Measurements from ENCODE around the gene DUSP1.

The DUSP1 gene

DNA sequence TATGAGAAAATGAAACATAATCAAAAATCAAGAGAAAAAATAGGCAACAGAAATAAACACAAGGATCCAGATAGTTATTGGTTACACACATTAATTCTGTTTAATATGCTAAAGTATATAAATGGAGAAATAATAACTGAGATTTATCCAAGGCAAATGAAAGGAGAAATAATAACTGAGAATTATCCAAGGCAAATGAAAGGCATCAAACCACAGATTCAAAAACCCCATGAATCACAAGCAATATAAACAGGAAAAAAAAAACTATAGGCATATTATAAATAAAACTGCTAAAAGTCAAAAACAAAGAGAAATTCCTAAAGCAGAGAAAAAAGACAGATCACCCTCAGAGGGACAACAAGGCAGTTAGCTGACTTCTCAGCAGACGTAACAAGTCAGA is 10.9 kb downstream of the DUSP1 start:
- no peak for DNase-seq

DNA sequence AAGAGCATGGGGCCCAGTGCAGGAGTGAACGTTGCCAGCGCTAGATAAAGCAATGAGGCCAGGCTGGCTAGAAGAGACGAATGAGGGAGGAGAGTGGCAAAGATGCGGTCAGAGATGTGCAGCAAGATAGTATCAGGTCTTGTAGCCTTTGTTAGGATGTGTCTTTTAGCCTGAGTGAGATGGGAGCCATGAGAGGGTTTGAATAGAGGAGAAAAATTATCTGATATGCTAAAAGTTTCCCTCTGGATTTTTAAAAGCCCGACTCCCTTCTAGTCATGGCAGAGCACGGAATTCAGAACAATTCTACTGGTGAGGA is 12.2 kb downstream of the DUSP1 start:
- no peak for DNase-seq

DNA sequence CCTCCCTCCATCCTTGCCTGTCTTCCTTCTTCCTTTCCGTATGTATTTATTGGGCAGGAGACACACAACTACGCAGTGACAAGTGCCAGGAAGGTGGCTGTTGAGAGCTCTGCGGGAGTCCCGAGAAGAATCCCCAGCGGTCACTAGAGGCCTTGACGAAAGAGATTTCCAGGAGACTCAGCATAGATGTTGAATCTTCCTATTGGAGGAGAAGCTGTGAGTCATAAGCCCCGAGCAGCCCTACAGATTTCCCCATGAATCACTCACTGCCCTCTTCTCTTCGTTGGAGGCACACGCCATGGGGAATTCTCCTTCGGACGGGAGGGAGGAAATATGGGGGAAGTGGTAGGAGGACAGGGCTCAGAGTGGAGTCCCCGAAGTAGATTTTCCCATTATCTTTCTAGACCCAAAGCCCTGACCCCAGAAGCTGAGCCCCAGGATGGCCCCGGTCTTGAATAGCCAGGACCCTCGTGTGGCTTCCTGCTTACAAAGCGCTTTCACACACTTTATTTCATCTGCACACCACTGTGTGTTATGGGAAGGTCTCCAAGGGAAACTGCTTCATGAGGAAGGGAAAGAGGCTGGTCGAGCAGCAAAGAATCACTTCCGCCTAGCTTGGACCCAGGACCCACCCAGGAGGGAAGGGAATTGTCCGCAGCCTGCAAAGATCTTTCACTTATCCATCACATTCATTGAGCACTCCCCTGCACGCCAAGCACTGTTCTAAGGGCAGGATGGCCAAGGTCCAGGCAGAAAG is 12.7 kb downstream of the DUSP1 start:
- no peak for DNase-seq

DNA sequence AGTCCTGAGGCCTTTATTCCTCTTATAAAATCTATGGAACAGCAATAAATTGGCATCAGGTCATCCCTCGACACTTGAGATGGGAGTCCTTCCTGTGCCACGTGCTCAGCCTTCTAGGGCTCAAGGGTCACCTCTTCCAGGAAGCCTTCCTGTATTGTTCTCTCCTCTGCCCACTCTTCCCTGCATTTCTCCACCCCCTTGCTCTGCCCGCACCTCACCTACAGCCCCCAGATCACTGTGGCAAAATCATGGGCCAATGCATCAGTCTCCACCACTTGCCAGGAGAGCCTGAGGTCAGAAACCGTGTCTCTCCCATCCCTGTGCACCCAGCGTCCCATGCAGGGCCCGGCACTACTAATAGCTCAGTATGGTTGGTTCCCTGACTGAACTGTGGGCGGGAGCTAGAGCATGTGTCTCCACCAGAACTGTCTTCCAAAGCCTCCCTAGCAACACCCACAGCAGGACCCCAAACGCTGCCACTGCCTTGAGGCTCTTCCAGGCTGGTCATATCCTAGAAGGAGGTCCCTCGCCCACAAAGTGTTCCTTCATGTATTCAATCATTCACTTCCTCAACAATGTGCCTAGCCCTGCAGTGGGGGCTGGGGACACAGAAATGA is 13.5 kb downstream of the DUSP1 start:
- DNase-seq = no peak

DNA sequence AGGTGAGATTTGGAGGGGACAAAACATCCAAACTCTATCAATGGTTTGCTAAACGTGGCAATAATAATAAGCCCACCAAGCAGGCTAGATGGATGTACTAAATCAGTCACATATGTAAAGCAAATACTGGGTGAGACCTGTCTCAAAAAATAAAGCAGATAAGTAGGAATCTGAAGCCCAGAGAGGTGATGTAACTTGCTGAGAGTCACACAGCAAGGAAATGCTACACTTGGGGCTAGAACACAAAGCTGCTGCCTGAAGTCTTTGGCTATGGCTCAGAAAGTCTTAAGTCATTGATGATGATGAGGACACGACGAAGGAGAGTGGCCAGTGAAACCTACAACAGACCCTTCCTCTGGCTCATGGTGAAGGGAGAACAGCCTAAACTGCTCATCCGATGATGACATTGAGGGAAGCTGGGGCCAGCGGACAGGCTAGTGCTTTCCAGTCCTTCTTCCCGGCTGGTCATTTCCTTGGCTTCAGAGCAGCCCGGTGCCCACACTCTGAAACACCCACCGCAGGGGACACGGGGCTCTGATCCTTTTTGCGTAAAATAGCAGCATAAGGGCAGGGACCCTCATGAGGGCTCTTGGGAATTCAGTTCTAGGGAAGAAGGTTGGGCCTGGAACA is 14.1 kb downstream of the DUSP1 start:
- DNase-seq = no peak

DNA sequence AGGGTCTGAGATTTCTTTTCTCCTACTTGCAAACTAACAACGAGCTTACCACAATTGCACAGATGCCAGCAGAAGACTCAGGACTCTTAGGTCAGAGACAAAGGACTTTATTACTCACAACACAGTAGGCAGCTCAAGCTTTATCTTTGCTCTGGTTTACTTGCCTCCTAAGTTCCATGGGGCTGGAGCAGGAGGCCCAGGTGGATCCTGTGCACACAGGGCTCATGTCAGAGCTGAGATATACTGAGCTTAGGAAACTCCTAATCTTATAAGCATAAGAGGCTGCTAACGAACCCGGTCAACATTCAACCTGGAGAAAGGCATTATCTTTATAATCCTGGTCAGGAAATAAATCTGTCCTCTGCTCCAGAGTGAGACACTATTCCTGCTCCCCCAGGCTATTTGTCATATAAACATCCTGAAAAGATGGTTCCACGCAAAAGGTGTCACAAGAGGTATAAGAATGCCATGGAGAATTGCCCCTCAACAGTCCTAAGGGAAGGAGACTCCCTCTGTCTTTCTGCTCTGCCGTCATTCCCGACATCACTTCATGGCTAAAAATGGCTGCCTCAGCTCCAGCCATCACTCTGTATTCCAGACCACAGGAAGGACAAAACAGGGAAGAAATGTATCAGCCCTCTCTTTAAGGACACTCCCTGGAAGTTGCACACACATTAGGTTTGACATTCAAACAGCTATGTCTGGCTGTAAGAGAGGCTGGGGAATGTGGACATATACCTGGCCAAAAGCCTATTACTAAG is 16.2 kb downstream of the DUSP1 start:
- no peak for DNase-seq

DNA sequence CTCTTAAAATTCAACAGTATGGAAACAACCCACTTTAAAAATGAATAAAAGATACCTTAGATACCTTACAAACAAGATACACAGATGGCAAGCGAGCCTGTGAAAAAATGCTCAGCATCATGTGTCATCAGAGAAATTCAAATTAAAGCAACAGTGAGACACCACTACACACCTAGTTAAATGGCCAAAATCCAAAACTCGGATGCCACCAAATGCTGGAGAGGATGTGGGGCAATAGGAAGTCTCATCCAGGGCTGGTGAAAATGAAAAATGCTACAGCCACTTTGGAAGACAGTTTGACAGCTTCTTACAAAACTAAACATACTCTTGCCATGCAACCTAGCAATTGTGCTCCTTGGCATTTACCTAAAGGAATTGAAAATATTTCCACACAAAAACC is 17.9 kb downstream of the DUSP1 start:
- DNase-seq = no peak

DNA sequence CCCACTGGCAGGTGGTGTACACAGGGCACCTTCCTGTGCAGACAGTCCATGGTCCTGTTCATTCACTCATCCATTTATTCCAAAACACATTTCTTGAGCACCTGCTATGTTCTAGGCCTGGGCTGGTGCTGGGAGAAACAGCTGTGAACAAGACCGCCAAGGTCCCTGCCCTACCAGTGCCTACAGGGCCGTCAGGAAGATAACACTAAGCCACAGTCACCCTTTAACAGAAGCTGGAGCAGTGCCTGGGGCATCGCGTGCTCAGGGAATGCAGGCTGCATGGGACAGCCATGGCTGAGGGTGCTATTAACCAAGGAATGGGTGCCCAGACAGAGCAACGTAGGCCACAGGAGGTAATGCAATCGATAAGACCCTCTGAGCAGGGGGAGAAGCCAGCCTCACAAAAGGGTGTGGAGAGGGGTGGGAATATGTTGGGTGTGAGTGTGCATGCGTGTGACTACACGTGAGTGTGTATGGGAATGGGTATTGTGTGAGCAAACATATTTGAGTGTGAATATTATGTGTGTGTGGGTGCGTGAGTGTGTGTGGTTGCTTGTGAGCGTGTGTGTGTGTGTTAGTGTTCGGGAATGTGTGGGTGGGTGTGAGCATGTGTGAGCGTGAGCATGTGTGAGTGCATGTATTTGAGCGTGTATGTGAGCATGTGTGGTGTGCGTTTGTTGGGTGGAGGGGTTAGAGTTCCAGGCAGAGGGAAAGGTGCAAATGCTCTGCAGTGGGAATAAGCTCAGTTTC is 19.1 kb downstream of the DUSP1 start:
- no peak for DNase-seq

DNA sequence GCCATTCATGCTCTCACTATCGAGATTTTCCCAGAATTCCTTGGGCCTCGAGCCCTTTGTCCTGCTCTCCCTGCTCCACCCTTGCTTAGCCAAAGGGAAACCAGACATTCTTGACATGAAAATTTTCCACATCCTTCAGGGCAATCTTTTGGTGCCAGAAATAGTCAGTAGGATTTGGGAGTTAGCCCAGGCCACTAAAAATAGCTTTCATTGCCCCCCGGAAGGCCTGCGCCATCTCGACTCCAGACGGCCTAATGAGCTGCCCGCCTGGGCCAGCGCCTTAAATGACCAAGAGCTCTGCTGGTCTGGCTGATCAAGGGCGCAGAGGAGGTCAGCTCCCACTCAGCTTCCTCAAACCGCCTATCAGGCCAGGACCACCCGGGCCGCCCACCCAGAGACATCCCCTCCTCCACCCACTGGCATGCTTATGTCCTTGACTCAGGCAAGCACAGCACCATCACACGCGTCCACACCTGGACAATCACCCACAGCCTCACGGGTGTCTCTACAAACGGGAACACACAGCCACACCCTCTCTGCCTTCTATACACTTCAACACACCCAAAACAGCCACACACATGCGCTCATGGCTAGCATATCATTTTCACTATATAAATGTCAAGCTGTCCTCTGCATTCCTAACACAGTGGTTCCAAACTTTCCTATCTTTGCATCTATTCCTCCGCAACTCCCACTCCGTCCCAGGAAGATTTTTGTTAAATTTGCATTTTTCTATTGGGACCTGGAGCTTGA is 20.9 kb downstream of the DUSP1 start:
- DNase-seq = no peak

DNA sequence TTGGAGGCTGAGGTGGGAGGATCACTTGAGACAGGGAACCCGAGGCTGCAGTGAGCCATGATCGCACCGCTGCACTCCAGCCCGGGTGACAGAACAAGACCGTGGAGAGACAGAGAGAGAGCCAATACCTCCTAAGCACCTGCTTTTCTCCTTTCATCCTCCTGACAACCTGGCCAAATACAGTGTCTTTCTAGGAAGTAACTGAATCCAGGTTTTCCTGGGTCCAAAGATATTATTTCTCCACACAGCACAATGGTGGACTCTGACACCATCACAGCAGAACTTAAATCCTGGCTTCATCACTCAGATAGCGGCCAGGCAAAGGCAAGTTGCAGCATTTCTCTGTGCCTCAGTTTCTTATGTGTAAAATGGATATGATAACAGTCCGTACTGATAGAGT is 21.9 kb downstream of the DUSP1 start:
- no peak for DNase-seq

DNA sequence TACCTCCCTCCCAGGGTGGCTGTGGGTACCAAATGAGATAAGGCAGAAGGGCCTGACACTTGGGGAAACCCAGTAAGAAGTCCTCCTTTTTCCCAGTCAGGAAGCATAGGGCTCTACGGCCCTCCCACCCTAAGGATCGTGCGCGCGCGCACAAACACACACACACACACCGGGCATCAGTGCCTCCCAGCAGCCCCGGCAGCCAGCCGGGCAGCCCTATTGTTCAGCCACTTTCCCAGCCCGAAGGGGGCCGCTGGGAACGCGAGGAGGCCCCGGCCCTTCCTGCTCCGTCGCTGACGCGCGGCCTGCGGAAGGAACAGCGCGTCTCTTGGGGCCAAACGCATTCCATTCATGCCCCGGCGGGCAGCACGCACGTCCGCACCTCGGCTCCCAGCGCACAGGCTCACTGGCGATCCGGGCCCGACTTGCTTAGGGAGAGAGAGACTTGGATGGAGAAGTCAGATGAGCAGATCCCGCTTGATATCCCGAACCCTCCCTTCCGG is 22.6 kb downstream of the DUSP1 start:
- DNase-seq = no peak

DNA sequence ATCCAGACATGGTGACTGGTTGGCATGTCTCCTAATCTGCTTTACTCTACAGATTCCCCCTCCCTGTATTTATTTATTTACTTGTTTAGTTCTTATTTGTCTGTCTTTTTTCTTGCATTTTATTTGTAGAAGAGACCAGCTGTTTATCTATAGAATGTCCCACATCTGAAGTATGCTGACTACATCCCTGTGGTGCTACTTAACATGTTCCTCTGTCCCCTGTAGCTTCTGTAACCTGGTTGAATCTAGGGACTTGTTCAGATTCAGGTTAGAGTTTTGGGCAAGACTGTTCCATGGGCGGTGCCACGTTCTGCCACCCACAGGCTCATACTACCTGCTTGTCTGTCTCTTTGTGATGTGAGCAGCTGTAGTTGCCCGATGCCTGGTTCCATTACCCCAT is 23.5 kb downstream of the DUSP1 start:
- DNase-seq = no peak

DNA sequence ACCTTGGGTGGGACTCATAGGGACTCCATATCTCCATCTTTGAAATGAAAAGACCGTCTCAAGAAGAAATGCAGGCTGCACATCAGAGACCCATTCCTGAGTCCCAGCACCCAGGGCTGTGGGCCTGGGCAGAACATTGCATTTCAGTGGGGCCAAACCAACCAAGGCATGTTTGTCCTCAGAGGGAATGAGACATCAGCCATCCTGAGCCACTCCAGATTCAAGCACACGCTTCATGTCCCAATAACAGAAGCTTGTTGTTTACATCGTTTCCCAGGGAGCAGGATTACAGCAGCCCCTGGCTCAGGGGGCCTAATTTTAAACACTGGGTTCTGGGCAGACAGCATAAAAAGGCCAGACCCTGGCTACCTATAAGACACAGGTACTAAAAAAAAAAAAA is 24.3 kb downstream of the DUSP1 start:
- no peak for DNase-seq

DNA sequence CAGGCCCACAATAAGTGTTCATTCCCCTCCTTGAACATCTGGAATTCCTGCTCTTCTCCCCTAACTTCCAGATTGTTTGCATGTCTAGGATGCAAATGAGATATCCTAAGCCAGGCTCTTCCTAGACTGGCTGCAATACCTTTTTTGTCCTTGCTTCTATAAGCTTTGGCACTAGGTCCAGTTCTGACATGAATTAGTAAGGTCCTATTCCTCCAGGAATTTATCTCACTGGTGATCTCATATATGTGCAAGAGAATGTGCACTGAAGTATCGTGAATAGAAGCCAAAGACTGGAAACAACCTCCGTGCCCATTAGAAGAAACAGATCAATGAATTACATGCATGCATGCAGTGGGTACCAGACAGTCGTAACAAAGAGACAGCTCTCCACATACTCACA is 25.2 kb downstream of the DUSP1 start:
- no peak for DNase-seq

DNA sequence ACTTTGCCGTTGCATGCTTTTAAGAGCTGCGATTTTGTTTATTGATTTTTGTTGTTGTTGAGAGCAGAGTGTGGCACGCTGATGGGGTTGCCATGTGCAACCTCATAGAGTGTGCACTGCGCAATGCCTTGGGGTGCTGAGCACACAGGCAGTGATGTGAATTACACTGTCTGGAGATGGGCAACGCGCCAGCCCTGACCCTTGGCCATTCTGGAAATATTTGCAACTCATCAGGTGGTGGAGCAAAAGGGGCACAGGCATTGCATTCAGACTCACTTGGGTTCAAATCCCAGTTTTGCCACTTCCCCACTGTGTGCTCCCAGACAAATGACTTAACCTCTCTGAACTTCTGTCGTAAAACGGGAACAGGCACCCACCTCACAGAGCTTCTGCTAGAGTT is 25.6 kb downstream of the DUSP1 start:
- no peak for DNase-seq

DNA sequence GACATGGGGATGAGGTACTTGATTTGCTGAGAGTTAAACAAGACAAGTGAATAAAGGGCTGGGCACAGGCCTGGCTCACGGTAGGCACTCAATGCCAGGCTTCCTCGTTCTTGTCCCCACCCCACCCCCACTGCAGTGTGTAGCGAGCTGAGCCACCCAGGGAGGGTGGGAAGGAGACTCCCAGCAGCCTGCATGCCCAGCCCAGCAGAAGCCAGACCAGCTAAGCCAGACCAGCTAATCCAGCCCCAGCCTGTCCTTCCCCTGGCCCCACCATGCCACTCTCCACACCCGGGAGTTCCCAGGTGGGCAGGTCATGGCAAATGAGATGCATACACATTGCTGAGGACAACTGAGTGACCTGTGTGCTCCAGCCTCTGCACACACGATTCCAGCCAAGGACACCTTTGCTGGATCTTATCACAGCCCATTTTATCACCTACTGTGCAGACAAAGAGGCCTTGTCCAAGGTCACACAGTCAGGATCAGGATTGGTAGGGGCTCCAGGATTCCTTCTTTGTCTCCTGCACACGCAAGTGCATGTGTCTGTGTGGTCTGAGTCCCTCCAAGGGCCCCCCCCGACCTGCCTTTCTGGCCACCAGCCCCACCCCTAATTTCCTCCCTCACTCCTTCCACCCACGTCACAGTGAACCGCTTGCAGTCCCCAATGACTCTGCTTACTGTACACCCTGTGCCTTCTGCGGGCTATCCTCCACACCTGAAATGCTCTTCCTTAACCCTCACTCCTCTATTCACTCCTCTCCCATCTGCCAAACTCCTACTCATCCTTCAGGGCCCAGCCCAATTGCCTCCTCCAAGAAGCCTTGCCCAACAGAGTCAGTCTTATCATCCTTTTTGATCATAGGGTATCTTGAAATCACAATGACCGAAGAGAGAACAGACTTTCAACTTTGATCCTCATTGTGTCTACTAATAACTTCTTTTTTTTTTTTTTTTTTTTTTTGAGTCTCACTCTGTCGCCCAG is 26.6 kb downstream of the DUSP1 start:
- no peak for DNase-seq

DNA sequence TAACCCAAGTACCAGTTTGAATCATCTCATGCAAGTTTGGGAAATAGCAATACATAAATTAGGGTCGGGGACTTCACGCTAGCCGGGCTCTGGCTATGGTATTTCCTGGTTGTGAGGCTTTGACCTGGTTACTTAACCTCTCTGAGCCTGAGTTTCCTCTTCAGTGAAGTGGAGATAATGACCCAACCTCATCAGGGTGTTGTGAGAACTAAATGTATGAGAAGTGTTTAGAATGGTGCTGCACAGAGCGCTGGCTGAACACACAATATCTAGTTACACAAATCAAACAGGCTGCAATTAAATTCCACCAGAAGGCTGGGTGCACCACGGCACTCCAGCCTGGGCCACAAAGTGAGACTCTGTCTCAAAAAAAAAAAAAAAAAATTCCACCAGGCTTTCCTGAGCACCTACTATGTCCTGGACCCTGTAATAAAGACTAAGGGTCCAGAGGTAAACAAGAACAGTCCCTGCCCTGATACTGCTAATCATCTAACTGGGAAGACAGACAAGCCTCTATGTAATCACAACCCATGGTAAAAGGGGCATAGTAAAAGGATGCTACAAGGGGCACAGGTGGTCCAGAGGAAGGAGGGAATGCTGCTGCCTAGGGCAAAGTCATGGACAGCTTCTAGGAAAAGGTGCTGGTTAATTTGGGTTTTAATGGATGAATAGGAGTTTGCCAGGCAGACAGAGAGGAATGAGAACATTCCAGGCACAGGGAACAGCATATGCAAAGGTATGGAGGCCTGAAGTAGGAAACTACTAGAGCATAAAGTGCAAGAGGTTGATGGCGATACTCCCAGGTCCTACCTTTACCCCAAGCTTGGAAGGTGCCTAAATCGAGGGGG is 27.7 kb downstream of the DUSP1 start:
- no peak for DNase-seq

DNA sequence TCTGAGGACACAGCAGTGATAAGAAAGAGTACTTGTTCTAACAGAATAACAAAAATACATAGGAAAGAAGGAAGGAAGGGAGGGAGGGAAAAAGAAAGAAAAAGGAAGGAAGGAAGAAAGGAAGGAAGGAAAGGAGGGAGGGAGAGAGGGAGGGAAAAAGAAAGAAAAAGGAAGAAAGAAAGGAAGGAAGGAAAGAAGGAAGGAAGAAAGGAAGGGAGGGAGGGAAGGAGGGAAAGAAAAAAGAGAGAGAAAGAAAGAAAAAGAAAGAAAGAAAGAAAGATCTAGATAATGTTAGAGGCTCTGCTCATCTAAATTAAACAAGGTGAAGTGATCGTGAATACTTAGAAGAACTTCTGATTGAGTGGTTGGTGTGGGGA is 29.8 kb downstream of the DUSP1 start:
- no peak for DNase-seq

DNA sequence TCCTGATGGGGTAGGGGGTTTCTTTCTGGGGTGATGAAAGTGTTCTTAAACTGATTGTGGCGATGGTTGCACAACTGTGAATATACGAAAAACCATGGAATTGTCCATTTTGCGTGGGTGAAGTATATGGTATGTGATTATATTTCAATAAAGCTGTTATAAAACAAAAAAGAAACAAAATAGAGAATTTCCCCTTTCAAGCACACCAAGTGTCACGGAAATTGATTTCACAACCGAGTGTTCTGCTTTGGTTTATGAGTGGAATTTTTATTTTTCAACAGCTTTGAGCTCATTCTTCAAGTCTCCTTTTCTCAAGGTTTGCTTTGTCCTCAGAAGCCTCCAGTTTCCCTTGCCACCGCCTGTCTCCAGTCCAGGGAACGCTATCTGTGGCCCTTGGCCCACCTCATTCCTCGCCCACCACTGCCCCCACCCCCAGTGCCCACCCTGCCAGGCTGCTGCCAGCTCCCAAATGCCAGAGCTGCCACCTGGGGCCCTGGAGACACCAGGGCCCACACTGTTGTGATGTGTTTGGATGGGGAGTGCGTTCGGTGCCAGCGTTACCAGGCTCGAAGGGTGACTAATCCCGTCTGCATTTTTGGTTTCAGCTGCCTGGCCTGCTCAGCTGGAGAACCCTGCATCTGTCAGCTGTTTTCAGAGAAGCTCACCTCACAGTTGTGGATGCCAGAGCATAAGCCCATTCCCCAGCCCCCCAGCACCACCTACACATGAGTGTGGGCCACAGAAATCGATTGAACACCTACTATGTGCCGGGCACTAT is 30.4 kb downstream of the DUSP1 start:
- no peak for DNase-seq
